SK-N-DZ (cell line): ENCODE data around the gene GCH1.
A peak's percentile ranks its signal among the peaks of the same experiment; 100 is the strongest.

ENCODE experiments used
- DNase-seq: peaks from one replicate; pipeline ENCODE4 v3.0.0-alpha.2; 2015; ENCODE audit warnings: low spot score

Gene GCH1

GRCh38 chr14:54828037-54828436 is 74.6 kb downstream of the GCH1 start:
- no peak for DNase-seq

GRCh38 chr14:54823757-54824549 is 78.7 kb downstream of the GCH1 start:
- DNase-seq, result no peak

GRCh38 chr14:54822685-54823084 is 79.9 kb downstream of the GCH1 start:
- DNase-seq, result no peak

- peak; percentile 94 for DNase-seq
These were observed 84.2 kb downstream of the GCH1 start for GRCh38 chr14:54818201-54819133.

- no peak for DNase-seq
These were observed 85.1 kb downstream of the GCH1 start for GRCh38 chr14:54817506-54817905.

- DNase-seq, result peak; percentile 22
These were observed 86.2 kb downstream of the GCH1 start for GRCh38 chr14:54816450-54816849.

- peak; percentile 31 for DNase-seq
These were observed 87.1 kb downstream of the GCH1 start for GRCh38 chr14:54815515-54815914.

- peak; percentile 15 for DNase-seq
These were observed 87.6 kb downstream of the GCH1 start for GRCh38 chr14:54815016-54815415.

- DNase-seq, result no peak
These were observed 88.5 kb downstream of the GCH1 start for GRCh38 chr14:54814076-54814475.

- no peak for DNase-seq
These were observed 89.5 kb downstream of the GCH1 start for GRCh38 chr14:54813081-54813480.

GRCh38 chr14:54812617-54813016 is 90.0 kb downstream of the GCH1 start:
- no peak for DNase-seq

GRCh38 chr14:54809767-54810166 is 92.9 kb downstream of the GCH1 start:
- no peak for DNase-seq

- peak; percentile 21 for DNase-seq
These were observed 94.1 kb downstream of the GCH1 start for GRCh38 chr14:54808326-54809161.

- DNase-seq, result no peak
These were observed 94.7 kb downstream of the GCH1 start for GRCh38 chr14:54807881-54808280.

GRCh38 chr14:54807428-54807827 is 95.2 kb downstream of the GCH1 start:
- no peak for DNase-seq

- DNase-seq, result no peak
These were observed 96.0 kb downstream of the GCH1 start for GRCh38 chr14:54806616-54807015.

GRCh38 chr14:54805445-54806322 is 96.9 kb downstream of the GCH1 start:
- DNase-seq, result peak; percentile 77

GRCh38 chr14:54805070-54805444 is 97.6 kb downstream of the GCH1 start:
- peak; percentile 13 for DNase-seq

GRCh38 chr14:54804538-54805041 is 98.0 kb downstream of the GCH1 start:
- no peak for DNase-seq

GRCh38 chr14:54803926-54804537 is 98.6 kb downstream of the GCH1 start:
- no peak for DNase-seq
